PFSK-1 (cell line): ENCODE measurements around the gene TNFAIP8.

Experiments used
- FOXP2 ChIP-seq: optimal IDR thresholded peaks from 2 replicates; pipeline ENCODE3; 2011; ENCODE audit warnings: borderline replicate concordance, control low read depth, inconsistent platforms; ENCODE audit not compliant: insufficient read depth; ENCODE audit errors: extremely low read length, extremely low read depth
- POLR2AphosphoS5 ChIP-seq: IDR thresholded peaks from 2 replicates; pipeline ENCODE4 v1.6.1; 2012; ENCODE audit warnings: low read depth, mild to moderate bottlenecking, control low read depth, low read length, moderate library complexity
- SIN3A ChIP-seq: IDR thresholded peaks from 2 replicates; pipeline ENCODE4 v1.6.1; 2012; ENCODE audit warnings: mild to moderate bottlenecking, low read length, moderate library complexity, borderline replicate concordance; ENCODE audit not compliant: insufficient read depth
- TAF1 ChIP-seq: IDR thresholded peaks from 2 replicates; pipeline ENCODE4 v1.6.1; 2012; ENCODE audit warnings: low read length, control low read depth, borderline replicate concordance; ENCODE audit not compliant: insufficient read depth
- TF ChIP-seq, protein P1 (sequence below), 2 experiments: IDR thresholded peaks; 2 replicates each; pipeline versions ENCODE4 v1.6.1 to v1.8.0; 2011 to 2012; ENCODE audit warnings: low read depth in 2 of 2, low read length in 2 of 2, control low read depth in 1 of 2, inconsistent platforms in 1 of 2, mild to moderate bottlenecking in 1 of 2, moderate library complexity in 1 of 2; ENCODE audit not compliant: insufficient read depth in 1 of 2

Gene TNFAIP8

GRCh38 chr5:119379942-119380547, 24.2 kb downstream of the TNFAIP8 start:
- TF ChIP-seq FOXP2 (no peak), POLR2AphosphoS5 (no peak), TAF1 (no peak), SIN3A (no peak)
- TF ChIP-seq, protein P1, sequence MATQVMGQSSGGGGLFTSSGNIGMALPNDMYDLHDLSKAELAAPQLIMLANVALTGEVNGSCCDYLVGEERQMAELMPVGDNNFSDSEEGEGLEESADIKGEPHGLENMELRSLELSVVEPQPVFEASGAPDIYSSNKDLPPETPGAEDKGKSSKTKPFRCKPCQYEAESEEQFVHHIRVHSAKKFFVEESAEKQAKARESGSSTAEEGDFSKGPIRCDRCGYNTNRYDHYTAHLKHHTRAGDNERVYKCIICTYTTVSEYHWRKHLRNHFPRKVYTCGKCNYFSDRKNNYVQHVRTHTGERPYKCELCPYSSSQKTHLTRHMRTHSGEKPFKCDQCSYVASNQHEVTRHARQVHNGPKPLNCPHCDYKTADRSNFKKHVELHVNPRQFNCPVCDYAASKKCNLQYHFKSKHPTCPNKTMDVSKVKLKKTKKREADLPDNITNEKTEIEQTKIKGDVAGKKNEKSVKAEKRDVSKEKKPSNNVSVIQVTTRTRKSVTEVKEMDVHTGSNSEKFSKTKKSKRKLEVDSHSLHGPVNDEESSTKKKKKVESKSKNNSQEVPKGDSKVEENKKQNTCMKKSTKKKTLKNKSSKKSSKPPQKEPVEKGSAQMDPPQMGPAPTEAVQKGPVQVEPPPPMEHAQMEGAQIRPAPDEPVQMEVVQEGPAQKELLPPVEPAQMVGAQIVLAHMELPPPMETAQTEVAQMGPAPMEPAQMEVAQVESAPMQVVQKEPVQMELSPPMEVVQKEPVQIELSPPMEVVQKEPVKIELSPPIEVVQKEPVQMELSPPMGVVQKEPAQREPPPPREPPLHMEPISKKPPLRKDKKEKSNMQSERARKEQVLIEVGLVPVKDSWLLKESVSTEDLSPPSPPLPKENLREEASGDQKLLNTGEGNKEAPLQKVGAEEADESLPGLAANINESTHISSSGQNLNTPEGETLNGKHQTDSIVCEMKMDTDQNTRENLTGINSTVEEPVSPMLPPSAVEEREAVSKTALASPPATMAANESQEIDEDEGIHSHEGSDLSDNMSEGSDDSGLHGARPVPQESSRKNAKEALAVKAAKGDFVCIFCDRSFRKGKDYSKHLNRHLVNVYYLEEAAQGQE (IDR thresholded peaks at IDR 0.05; ENCODE audit: insufficient read depth in 1 of 2, low read depth in 2 of 2, low read length in 2 of 2): no peak

GRCh38 chr5:119382169-119382568, 26.4 kb downstream of the TNFAIP8 start:
- TF ChIP-seq, protein P1 (IDR thresholded peaks at IDR 0.05; ENCODE audit: insufficient read depth in 1 of 2, low read depth in 2 of 2, low read length in 2 of 2): no peak
- TF ChIP-seq TAF1 (no peak), SIN3A (no peak), FOXP2 (no peak), POLR2AphosphoS5 (no peak)

DNA sequence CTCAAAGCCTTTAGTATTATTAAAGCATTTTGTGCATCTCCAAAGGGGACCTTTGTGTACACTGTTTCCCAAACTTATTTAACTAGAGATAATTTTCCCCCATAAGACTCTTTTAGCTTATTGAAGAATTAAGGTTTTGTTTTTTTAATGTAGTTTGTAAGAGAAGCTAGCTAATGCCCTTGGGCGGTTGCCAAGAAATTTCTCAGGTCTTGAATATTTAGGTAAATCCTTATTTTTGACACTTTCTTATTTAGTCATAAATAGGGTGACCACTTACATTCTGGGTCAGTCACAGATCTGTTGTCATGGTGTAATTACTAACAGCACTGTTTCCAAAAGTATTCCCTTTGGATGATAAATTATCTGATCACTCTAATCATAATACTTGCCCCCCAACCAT, 27.2 kb downstream of the TNFAIP8 start:
- TF ChIP-seq TAF1 (no peak), SIN3A (no peak), POLR2AphosphoS5 (no peak), FOXP2 (no peak)
- TF ChIP-seq, protein P1 (IDR thresholded peaks at IDR 0.05; ENCODE audit: insufficient read depth in 1 of 2, low read depth in 2 of 2, low read length in 2 of 2): no peak

GRCh38 chr5:119385136-119385535, 29.3 kb downstream of the TNFAIP8 start:
- TF ChIP-seq TAF1 (no peak), POLR2AphosphoS5 (no peak), FOXP2 (no peak), SIN3A (no peak)
- TF ChIP-seq, protein P1 (IDR thresholded peaks at IDR 0.05; ENCODE audit: insufficient read depth in 1 of 2, low read depth in 2 of 2, low read length in 2 of 2): no peak
